Measurements from ENCODE around the gene EEF1A1. TPM values are rescaled to one million over a fixed set of nuclear protein-coding genes. Genes with fewer than 3 reads are reported as not detected.
"Not testable (repeated sequence)": the region's sequence is repeated elsewhere in the genome, so short reads cannot be mapped to it uniquely, and the experiment has no call there.

Gene EEF1A1
- polyA plus RNA-seq (ENCODE audit: insufficient read length): 20,185 TPM

DNA sequence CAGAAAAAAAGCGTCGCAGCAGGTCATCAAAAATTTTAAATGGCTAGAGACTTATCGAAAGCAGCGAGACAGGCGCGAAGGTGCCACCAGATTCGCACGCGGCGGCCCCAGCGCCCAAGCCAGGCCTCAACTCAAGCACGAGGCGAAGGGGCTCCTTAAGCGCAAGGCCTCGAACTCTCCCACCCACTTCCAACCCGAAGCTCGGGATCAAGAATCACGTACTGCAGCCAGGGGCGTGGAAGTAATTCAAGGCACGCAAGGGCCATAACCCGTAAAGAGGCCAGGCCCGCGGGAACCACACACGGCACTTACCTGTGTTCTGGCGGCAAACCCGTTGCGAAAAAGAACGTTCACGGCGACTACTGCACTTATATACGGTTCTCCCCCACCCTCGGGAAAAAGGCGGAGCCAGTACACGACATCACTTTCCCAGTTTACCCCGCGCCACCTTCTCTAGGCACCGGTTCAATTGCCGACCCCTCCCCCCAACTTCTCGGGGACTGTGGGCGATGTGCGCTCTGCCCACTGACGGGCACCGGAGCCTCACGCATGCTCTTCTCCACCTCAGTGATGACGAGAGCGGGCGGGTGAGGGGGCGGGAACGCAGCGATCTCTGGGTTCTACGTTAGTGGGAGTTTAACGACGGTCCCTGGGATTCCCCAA is at the start of gene EEF1A1:
Gene EEF1A1 (minus strand): TSS at position 345 of the 663 bp plus-strand sequence. CDS start 1,006 bp downstream, outside the sequence.
- peak; percentile 100 for DNase-seq

DNA sequence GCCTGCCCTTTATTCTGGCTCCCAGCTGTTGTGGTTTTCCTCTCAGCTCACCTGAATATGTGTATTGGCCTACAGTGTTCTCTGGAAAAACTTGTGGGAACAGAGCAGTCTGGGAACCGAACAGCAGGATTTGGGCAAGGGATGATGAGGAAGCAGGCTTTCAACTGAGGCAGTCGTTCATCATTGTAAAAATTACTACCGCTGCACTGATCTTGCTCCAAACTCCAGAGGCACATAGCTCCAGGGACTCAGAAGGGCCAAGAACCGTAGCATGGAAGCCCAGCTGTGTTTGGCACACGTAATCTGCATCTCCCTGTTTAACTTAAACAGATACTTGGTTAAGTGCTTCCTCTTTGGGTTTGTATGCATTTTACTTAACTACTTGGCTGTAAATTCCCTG is 48.3 kb upstream of the EEF1A1 start:
- no peak for DNase-seq

DNA sequence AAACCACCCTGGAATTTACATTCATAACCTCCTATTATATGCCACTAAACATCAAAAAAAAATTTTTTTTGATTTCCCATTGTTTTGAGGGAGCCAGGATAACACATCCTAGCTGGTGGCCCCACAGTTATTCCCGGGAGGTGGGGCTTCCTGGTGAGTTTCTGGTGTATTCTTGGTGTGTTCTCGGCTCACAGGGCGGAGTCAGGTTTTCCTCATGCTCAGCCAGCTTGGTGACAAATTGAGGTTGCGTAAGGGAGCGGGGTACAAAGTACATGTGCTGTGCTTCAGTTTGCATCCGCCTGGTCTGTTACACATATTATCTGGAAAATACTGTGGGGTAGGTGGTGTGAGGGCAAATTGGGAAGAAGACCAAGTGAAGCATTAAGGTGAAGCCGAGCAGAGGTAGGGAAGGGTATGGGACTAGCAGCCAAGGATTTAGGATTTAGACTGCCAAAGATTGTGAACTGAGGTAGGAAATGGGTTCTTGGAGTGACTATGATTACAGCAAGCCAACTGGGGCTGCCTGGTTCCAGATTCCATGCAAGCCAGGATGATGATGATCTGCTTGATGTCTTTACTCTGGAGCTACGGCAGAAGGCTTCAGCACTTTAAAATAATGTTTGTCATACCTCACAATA is 46.2 kb upstream of the EEF1A1 start:
- no peak for DNase-seq

DNA sequence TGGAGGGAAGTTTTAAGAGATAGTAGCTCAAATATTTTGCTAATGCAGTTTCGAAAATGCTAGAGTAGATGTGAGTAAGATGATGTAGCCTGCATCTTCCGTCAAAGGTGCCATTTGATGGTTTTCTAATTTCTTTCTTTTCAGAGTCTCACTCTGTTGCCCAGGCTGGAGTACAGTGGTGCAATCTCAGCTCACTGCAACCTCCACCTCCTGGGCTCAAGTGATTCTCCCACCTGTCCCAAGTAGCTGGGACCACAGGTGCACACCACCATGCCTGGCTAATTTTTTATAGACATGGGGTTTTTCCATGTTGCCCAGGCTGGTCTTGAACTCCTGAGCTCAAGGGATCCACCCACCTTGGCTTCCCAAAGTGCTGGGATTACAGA is 45.6 kb upstream of the EEF1A1 start:
- DNase-seq: not testable (repeated sequence)

DNA sequence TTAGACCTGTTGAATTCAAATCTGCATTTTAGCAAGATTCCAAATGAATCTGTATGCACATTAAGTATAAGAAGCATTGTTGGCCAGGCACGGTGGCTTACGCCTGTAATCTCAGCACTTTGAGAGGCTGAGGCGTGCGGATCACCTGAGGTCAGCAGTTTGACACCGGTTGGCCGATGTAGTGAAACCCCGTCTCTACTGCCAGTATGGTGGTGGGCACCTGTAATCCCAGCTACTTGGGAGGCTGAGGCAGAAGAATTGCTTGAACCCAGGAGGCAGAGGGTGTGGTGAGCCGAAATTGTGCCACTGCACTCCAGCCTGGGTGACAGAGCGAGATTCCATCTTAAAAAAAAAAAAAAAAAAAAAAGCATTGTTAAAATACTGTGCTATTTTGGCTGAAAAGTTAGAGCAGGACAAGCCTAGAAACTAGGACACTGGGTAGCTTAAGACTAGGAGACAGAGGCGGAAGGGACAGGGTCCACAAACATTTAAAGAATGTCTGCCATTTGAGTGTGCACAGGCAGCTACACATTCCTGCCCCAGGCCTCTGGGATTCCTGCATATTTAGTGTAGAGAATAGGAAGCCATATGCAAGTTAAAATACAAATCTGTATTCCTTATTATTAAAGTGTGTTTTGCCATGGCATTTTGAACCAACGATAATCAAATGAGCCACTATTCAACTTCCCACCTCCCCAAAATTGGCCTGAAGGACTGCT is 45.1 kb upstream of the EEF1A1 start:
- DNase-seq: no peak

DNA sequence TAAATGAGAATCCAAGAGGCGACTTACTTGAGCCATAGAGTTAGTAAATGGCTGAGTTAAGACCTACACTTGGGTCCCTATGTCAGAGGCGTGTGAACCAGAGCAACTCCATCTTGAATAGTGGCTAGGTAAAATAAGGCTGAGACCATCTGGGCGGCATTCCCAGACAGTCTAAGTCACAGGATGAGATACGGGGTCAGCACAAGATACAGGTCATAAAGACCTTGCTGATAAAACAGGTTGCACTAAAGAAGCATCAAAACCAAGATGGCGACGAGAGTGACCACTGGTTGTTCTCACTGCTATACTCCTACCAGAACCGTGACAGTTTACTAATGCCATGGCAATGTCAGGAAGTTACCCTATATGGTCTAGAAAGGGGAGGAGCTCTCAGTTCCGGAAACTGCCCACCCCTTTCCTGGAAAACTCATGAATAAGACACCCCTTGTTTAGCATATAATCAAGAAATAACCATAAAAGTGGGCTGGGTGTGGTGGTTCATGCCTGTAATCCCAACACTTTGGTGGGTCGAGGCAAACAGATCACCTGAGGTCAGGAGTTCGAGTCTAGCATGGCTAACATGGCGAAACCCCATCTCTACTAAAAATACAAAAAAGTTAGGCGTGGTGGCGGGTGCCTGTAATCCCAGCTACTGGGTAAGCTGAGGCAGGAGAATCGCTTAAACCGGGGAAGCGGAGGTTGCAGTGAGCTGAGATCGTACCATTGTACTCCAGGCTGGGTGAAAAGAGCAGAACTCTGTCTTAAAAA is 43.9 kb upstream of the EEF1A1 start:
- DNase-seq: no peak

DNA sequence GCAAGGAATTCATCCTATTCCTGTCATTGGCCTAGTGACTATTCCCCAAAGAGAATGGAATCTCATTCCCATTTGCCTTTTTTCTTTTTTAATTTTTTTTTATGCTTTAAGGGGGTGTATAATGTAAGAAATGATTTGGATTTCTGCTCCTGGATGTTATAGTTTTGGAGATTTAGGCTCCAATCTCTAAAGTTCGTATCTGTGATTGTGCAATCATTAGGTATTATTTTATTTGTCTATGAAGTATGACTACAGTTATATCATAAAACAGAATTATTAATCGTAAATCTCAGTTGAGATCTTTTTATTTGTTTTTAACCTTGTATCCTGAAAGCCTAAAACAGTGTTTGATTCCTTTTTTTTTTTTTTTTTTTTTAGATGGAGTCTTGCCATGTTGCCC is 41.7 kb upstream of the EEF1A1 start:
- DNase-seq: no peak

DNA sequence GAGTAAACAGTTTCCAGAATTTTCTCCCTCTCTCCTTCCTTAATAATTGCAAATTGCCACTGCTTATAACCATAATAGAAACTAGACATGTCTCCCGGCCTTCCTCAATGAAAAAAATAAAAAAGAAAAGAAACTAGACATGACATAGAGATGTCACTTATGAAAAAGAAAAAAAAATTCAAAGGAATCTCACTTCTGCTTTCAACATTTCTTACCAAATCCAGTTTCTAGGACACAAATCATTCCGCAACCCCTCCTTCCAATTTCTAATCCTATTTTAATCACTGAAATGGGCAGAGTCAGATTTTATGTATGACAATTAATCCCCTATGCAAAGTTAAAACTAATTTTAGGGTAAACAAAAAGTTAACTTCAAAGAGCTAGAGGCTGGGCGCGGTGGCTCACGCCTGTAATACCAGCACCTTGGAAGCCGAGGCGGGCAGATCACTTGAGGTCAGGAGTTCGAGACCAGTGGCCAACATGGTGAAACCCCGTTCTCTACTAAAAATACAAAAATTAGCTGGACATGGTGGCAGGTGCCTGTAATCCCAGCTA is 40.1 kb upstream of the EEF1A1 start:
- no peak for DNase-seq

DNA sequence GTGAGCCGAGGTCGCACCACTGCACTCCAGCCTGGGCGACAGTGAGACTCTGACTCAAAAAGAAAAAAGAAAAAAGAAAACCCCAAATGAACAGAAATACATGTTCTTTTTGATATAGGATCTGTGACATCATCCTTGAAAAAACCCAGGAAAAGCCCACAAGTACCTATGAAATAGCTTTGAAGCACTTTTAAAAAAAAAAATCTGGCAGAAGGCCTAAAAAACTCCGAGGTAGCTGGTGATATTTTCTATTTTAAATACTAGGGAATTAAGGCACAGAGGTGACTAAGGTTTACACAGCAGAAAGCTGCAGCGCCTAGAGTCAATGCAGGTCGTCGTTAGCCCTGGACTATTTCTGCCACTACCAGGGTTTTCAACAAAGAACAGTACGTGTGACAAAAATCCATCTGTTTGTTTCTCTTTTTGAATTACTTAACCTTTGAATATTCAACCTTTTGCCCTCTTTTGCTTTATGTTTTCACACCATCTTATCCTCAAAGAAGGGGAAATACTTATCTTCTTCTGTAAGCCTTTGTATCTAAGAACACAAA is 39.4 kb upstream of the EEF1A1 start:
- DNase-seq: no peak

DNA sequence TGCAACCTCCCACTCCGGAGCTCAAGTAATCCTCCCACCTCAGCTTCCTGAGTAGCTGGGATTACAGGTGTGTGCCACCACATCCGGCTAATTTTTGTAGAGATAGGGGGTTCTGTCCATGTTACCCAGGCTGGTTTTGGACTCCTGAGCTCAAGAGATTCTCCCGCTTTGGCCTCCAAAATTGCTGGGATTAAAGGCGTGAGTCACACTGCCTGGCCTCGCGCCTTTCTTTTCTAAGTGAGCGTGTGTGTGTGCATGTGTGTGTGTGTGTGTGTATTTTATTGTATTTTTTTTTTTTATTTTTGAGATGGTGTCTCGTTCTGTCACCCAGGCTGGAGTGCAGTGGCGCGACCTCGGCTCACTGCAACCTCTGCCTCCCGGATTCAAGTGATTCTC is 38.6 kb upstream of the EEF1A1 start:
- not testable (repeated sequence) for DNase-seq

DNA sequence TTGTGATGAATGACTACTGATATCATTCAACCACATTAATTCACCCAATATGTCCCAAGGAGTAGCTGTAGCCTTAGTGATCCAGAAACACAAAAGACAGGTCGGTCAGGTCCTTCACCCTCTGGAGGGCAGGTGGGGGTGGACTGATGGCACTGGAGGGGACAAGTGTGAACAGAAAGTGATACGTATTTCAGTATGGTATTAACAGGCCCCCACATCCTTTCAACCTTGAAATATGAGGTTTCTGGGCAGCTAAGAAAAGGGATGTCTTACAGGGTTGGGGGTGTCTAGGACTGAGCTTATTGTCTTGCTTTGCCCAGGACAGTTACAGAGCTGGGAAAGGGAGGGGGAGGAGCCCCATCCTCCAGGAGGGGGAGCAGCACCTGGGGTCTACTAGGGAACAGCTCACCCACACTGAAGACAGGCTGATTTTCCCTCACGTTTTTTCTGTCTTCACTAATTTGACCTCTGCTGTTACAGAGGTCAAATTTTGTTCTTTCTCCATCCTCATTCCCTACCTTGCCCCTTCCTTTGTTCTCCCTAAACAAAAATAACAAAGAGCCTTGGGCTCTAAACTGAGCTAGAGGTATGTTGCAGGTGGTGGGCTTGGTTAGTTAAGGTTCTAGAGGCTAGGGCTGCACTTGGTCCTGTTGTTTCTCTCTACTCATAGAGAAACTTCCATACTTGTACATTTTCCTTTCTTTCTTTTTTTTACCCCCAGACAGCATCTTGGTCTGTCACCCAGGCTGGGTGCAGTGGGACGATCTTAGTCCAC is 38.0 kb upstream of the EEF1A1 start:
- DNase-seq: no peak

DNA sequence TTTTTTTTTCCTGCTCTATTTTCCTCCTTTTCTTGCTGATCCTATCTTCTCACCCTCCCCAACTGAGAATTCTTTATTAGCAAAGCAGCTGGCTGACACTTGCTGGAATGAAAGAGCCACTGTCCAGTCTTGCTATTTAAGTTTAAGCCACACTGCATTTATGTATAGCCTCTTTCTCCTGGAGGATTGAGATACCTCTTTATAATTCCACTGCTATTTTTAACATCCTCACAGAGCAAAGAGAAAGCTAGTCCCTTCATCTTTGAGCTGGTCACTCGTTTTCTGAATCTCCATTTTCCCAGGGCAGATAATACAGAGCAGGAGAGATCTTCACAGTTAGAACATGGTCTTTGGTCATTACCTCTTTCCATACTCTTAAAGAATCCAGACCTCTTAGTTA is 36.0 kb upstream of the EEF1A1 start:
- DNase-seq: no peak

DNA sequence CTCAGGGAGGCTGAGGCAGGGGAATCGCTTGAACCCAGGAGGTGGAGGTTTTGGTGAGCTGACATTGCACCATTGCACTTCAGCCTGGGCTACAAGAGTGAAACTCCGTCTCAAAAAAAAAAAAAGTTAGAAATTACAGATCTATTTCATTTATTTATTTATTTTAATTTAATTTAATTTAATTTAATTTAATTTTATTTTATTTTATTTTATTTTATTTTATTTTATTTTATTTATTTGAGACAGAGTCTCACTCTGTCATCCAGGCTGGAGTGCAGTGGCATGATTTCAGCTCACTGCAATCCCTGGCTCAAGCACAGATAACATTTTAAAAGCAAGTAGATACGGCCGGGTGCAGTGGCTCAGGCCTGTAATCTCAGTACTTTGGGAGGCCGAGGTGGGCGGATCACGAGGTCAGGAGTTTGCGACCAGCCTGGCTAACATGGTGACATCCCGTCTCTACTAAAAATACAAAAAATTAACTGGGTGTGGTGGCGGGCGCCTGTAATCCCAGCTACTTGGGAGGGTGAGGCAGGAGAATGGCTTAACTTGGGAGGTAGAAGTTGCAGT is 34.6 kb upstream of the EEF1A1 start:
- not testable (repeated sequence) for DNase-seq

DNA sequence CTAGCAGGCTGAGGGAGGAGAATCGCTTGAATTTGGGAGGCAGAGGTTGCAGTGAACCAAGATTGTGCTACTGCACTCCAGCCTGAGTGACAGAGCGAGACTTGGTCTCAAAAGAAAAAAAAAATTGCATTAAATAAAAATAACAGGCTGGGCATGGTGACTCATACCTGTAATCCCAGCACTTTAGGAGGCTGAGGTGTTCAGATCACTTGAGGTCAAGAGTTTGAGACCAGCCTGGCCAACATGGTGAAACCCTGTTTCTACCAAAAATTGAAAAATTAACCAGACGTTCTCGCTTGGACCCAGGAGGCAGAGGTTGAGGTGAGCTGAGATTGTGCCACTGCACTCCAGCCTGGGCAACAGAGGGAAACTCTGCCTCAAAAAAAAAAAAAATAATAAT is 30.3 kb upstream of the EEF1A1 start:
- not testable (repeated sequence) for DNase-seq

DNA sequence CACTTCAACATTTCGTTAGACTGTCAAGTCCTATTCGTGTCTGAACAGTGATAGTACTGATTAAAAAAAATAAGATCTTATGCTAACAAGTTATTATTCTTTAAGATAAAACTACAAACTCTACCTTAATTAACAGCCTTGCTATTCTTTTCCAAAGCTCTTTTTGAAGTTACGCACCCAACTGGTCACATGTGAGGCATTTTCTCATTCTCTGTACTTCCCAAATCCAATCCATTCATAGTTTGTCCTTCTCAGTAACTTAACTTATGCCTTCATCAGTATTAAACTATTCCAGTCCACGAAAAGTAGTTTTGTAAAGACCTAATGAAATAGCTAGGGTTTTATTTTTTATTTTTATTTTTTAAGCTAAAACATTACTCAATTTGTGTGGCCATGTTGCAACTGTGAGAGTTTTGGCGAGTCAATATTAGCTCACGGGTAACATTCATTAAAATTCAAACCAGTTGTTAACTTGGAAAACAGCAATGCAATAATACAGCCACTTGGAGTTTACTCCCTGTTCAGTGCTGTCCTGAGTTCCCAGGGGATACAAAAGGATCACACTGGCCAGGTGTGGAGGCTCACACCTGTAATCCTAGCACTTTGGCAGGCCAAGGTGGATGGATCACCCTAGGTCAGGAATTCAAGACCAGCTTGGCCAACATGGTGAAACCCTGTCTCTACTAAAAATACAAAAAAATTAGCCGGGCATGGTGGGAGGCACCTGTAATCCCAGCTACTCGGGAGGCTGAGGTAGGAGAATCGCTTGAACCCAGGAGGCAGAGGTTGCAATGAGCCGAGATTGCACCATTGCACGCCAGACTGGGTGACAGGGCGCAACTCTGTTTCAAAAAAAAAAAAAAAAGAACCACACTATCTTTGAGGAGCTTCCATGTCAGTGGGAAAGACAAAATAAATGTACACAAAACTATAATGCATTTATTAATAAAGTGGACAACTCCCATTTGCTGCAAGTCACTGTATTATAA is 27.9 kb upstream of the EEF1A1 start:
- no peak for DNase-seq

DNA sequence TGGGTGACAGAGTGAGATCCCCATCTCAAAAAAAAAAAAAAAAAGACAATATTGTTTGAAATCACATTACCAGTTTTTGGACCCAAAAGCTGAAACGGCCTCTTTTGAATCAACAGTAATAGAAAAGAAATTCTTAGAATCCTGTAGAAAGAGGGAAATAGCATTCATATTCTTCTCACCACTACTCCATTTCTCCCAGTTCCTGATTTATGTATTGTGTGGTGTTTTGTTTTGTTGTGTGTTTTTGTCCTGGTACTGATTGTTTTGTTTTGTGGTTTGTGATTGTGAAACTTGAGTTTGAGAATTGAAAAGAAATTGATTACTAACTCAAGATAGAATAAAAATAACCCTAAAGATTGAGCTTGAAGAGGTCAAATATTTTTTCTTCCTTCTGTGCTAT is 26.2 kb upstream of the EEF1A1 start:
- no peak for DNase-seq

DNA sequence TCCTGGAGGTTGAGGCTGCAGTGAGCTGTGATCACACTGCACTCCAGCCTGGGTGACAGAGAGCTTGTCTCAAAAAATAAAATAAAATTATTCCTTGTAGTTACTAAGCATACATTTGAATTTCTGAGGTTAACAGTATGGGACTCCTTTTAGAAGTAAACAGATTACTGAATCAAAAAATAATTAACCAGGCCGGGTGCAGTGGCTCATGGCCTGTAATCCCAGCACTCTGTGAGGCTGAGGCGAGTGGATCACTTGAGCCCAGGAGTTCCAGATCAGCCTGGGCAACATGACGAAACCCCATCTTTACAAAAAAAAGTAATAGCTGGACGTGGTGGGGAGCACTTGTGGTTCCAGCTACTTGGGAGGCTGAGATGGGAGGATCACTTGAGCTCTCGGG is 22.1 kb upstream of the EEF1A1 start:
- no peak for DNase-seq

DNA sequence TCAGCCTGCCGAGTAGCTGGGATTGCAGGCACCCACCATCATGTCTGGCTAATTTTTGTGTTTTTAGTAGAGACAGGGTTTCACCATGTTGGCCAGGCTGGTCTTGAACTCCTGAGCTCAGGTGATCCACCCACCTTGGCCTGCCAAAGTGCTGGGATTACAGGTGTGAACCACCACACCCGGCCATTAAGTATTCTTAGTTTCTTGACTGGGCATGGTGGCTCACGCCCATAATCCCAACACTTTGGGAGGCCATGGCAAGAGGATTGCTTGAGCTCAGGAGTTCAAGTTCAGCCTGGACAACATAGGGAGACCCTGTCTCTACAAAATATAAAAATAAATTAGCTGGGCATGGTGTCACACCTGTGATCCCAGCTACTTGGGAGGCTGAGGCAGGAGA is 21.6 kb upstream of the EEF1A1 start:
- not testable (repeated sequence) for DNase-seq

DNA sequence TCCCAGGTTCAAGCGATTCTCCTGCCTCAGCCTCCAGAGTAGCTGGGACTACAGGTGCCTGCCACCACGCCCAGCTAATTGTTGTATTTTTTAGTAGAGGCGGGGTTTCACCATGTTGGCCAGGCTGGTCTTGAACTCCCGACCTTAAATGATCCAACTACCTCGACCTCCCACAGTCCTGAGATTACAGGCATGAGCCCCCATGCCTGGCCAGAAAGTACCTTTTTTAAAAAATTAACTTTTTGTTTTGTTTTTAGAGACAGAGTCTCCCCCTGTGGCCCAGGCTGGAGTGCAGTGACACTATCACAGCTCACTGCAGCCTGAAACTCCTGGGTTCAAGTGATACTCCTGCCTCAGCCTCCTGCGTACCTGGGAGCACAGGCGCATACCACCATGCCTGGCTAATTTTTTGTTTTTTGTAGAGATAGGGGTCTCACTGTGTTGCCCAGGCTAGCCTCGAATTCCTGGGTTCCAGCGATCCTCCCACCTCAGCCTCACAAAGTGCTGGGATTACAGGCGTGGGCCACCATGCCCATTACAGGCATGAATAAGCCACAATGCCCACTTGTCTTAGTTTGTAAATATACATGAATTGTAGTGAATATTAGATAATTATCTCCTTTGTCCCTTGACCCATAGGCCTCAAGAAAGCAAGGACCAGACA is 17.4 kb upstream of the EEF1A1 start:
- DNase-seq: no peak
